ENCODE data around the gene UBXN10. TPM values are rescaled to one million over a fixed set of nuclear protein-coding genes. Genes with fewer than 3 reads are reported as not detected.
A peak's percentile ranks its signal among the peaks of the same experiment; 100 is the strongest.

UBXN10 gene
- total RNA-seq, 4 donors from 2014 or later = 12.2 to 27.9 (median 14.4) TPM

DNA sequence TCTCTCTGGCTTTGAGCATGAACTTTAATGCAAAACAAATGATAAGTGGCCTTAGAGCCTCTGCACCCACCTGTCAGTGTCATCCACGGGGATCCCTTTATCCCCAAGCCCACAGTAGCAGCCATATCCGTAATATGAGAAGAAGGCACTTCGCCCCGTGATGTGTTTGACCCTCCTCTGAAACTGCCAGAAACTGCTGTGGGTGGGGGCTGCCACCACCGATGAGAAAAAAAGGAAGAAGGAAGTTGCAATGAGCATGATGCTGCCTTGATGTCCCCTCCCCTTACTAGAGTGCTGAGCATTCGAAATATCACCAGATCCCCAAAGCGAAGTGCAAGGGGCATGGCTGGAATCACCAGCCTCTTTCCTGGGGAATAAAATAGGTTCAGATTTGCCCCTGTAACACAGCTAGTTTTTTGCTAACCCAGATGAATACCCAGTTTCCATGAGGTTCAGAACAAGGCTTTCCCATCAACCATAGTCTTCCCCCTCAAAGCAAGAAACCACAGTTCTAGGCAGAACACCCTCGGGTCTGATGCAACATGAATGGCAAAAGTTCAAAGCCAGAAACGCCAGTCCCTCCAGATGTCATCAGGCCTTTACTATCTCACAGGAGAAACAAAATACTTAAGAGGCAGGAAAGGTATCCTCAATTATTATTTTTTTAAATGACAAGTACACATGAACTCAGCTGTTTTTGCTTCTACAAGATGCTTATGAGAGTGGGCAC lies 10.8 kb upstream of the UBXN10 start:
- Histone ChIP-seq H3K27me3 (no peaks in the 10 kb centered on the region), H3K4me1 (peaks cover 8 to 39% (median 29%) of the 10 kb centered on the region in 4 donors), H3K4me3 (no peak overlapping the region), H3K9me3 (no peaks in the 10 kb centered on the region), H3K27ac (replicated peaks in 1 of 4) (no peak overlapping the region), H3K36me3 (peaks cover 0 to 3% (median 0%) of the 10 kb centered on the region in 4 donors)
- 55% methylated on average over 9 of the region's 9 CpGs for WGBS
- no peak for DNase-seq (ENCODE audit: extremely low spot score)
- intact Hi-C loops (cut with DNase I) = no loop called here
- TF ChIP-seq POLR2AphosphoS5 (IDR thresholded peaks at IDR 0.05) = no peak
- no peak for TF ChIP-seq CTCF (IDR thresholded peaks at IDR 0.05)
- TF ChIP-seq EP300 (IDR thresholded peaks at IDR 0.05) = no peak
- no peak for TF ChIP-seq POLR2A (IDR thresholded peaks at IDR 0.05; ENCODE audit: low read depth)

GRCh38 chr1:20178634-20179370 lies 7.1 kb upstream of the UBXN10 start:
- Histone ChIP-seq H3K9me3 (no peaks in the 10 kb centered on the region), H3K36me3 (peaks cover 0 to 3% (median 0%) of the 10 kb centered on the region in 4 donors), H3K27ac (replicated peaks in 1 of 4) (peak overlapping the region; percentile 77 to 82 (median 80)), H3K4me1 (peaks cover 8 to 37% (median 27%) of the 10 kb centered on the region in 4 donors), H3K27me3 (no peaks in the 10 kb centered on the region), H3K4me3 (peak overlapping the region in 3 of 4 donors; percentile 15 to 22 (median 20))
- 84% methylated on average over 10 of the region's 13 CpGs for WGBS
- intact Hi-C loops (cut with DNase I) = no loop called here
- TF ChIP-seq CTCF (IDR thresholded peaks at IDR 0.05) (no peak), POLR2AphosphoS5 (IDR thresholded peaks at IDR 0.05) (peak; percentile 39 to 55), EP300 (IDR thresholded peaks at IDR 0.05) (no peak), POLR2A (IDR thresholded peaks at IDR 0.05; ENCODE audit: low read depth) (no peak)
- no peak for DNase-seq (ENCODE audit: extremely low spot score)

DNA sequence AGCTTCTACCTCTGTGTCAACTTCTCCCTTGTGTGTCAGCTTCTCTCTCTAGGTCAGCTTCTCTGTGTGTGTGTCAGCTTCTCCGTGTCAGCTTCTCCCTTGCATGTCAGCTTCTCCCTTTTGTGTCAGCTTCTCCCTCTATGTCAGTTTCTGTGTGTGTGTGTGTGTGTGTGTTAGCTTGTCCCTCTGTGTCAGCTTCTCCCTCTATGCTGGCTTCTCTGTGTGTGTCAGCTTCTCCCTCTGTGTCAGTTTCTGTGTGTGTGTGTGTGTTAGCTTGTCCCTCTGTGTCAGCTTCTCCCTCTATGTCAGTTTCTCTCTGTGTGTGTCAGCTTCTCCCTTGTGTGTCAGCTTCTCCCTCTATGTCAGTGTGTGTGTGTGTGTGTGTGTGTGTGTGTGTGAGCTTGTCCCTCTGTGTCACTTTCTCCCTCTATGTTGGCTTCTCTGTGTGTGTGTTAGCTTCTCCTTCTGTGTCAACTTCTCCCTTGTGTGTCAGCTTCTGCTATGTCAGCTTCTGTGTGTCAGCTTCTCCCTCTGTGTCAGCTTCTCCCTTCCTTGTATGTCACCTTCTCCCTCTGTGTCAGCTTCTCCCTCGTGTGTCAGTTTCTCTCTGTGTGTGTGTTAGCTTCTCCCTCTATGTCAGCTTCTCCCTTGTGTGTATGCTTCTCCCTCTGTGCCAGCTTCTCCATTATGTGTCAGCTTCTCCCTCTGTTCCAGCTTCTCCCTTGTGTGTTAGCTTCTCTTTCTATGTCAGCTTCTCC lies 6.3 kb upstream of the UBXN10 start:
- peak overlapping the region; percentile 77 to 82 (median 80) for H3K27ac ChIP-seq (replicated peaks in 1 of 4)
- peak overlapping the region in 1 of 4 donors; percentile 15 for H3K4me3 ChIP-seq
- TF ChIP-seq POLR2A (IDR thresholded peaks at IDR 0.05; ENCODE audit: low read depth) (no peak), EP300 (IDR thresholded peaks at IDR 0.05) (no peak), CTCF (IDR thresholded peaks at IDR 0.05) (no peak), POLR2AphosphoS5 (IDR thresholded peaks at IDR 0.05) (no peak)
- H3K27me3 ChIP-seq = no peaks in the 10 kb centered on the region
- no peak for DNase-seq (ENCODE audit: extremely low spot score)
- intact Hi-C loops (cut with DNase I) = no loop called here
- H3K9me3 ChIP-seq = no peaks in the 10 kb centered on the region
- WGBS = 86% methylated on average over 2 of the region's 2 CpGs
- H3K36me3 ChIP-seq = peaks cover 0 to 3% (median 0%) of the 10 kb centered on the region in 4 donors
- peaks cover 8 to 37% (median 29%) of the 10 kb centered on the region in 4 donors for H3K4me1 ChIP-seq

GRCh38 chr1:20180129-20180843 lies 5.6 kb upstream of the UBXN10 start:
- Histone ChIP-seq H3K36me3 (peaks cover 0 to 3% (median 0%) of the 10 kb centered on the region in 4 donors), H3K4me3 (no peak overlapping the region), H3K27me3 (no peaks in the 10 kb centered on the region), H3K27ac (replicated peaks in 1 of 4) (peak overlapping the region in 3 of 4 donors; percentile 79 to 82 (median 82)), H3K4me1 (peaks cover 8 to 45% (median 35%) of the 10 kb centered on the region in 4 donors), H3K9me3 (no peaks in the 10 kb centered on the region)
- no peak for DNase-seq (ENCODE audit: extremely low spot score)
- 100% methylated on average over 2 of the region's 6 CpGs for WGBS
- no peak for TF ChIP-seq EP300 (IDR thresholded peaks at IDR 0.05)
- intact Hi-C loops (cut with DNase I) = no loop called here

Measured in esophagus muscularis mucosa (tissue), 4 donors.